GM21529 (cell line): ENCODE measurements around the gene RAC2.

Experiments
- ATAC-seq: cut with Tn5 transposase; IDR thresholded peaks from one replicate; pipeline ENCODE4 v1.9.1; 2021; ENCODE audit not compliant: unreplicated experiment

The RAC2 gene

DNA sequence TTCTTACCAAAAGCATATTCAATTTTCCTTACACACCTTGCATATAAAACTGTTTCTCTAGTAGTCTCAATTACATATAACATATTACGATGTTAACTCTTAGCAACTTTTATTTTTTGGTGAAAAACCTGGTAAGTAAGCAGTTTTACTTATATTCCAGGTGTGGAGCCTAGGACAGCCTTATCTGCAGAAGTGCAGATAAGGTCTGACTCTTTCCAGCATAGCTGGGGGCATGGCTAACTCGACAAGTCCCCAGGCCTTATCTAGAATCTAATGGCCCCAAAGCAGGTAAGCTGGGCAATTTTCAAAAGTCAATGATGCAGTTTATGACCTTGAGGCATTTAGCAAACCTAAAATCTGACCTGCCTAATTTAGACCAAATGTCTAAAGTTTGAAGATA lies 51.9 kb downstream of the RAC2 start:
- no peak for ATAC-seq

DNA sequence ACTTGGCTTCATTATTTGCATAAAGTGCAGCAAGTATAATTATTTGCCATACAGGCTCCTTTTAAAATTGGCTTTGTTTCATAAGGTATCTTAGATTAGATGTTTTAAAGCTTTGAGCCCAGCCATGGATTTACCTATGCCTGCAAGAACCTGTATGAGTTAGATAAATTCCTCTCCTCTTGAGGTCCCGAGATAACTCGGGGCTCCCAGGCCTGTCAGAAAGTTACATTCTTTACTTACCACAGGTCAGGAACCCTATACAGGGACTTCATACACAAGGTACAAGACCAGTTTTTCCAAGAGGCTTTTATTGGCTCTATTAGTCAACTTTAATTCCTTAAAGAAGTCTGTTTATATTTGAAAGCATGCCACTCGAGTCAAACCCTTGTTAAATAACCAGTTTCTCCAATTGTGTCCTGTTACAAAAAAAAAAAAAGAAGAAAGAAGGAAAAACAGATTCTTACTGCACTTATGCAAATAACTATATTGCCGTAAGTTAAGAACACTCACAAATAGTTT lies 53.7 kb downstream of the RAC2 start:
- no peak for ATAC-seq

GRCh38 chr22:37188901-37189466 lies 55.1 kb downstream of the RAC2 start:
- no peak for ATAC-seq

DNA sequence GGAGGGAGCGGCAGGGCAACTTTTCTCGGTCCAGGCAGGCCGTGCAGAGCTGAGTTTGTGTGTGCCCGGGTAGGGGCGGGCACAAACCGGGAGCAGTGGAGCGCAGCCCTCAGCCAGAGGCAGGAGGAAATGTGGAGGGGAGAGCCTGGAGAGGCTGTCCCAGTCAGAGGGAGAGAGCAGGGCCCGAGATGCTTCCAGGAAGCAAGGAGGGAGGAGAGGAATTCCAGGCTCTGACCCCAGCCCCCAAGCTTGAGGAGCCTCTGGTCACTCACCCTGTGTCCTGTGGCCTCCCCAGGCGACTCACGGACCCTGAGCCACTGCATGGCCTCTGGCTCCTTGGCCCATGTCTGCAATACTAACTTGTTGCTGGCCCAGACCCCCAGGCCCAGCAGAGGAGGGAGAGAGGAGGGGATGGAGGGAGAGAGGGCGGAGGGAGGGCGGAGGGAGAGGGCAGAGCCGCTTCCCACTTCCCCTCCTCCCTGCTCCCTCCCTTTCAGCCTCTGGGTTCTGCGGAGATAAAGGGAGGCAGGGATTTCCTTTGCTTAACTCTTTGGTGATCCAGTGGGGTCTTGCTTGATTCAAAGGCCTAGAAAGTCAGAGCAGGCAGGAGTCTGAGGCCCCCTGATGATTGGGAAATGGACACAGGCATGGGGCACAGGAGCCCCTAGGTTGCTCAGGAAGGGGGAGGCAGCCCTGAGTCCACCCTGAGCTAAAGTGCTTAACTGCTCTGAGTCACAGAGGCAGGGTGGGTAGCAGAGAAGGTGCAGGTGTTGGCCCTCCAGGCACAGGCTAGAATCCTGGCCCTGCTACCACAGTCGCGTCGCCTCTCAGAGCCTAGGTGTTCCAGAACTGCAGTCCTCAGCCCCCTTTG lies 55.9 kb downstream of the RAC2 start, which contains the start of gene C1QTNF6:
C1QTNF6 (minus strand) TSS at position 357 of the 871 bp plus-strand sequence; CDS start at position 323, 34 bp downstream.
- no peak for ATAC-seq

GRCh38 chr22:37187552-37187890 lies 56.5 kb downstream of the RAC2 start:
- ATAC-seq = no peak

DNA sequence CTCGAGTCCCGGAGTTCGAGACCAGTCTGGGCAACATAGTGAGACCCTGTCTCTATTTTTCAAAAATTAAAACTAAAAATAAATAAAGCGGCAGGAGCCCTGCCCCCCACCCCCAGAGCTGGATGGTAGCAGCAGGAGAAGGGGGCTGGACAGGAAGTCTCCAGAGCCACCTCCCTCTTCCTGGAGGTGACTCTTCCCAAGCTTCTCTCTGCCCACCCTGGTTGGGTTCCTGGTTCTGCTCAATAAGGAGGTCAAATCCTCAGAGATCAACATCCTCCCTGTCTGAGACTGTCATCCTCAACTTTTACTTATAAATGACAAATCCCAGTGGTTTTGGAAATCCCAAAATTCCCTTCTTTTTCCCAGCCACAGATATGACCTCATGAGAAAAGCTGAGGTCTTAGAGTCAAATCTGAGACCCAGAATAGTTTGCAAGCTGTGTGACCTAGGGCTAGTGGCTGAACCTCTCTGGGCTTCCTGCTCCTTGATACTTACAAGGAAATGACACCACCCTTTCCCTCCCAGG lies 57.0 kb downstream of the RAC2 start:
- ATAC-seq = no peak

DNA sequence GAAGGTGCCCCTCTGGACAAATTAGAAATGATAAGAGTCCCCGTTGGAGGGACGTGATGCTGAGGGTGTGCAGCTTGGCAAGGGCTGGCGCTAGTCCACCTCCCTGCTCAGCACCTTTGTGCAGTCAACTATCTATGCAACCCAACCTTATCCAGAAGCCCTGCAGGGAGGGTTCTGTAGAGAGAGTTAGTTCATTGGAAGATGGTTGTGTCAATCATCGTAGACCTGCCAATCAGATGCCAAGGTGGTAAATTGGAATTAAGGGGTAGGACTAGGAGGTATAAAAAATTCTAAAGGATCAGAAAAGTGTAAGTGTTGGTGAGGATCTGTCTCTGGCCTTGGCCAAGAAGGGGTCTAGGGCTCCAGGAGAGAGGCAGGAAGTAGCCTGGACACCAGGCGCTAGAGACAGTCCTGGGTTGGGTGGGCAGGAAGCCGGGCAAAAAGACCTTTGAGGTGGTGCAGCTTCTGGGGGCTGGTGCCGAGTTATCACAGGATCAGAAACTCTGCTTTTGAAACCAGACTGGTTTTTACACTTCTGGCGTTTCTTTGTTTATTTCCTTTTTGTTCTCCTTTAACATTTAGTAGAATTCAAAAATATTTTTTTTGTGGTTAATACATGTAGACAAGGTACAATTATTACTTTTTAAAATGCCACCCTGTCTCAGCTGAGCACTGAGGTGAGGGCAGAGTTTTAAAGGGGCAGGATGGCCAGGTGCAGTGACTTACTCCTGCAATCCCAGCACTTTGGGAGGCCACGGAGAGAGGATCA lies 57.7 kb downstream of the RAC2 start:
- no peak for ATAC-seq

- ATAC-seq = no peak
These were observed 58.3 kb downstream of the RAC2 start for GRCh38 chr22:37185646-37186227.

GRCh38 chr22:37184816-37185541 lies 59.1 kb downstream of the RAC2 start:
- no peak for ATAC-seq

DNA sequence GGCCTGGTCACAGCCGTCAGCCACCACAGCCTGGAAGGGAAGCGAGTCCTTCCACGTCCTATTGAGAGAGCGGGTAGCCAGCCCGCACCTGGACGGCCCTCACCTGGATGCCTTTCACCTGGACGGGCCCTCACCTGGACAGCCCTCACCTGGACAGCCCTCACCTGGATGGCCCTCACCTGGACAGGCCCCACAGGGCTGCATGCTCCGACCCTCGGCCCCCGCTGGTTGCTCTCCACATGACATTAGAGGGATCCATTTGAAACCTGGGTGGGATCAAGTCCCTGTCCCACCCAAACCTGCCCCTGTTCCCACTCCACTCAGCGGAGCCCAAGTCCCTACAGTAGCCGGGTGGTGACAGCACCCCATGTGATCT lies 59.7 kb downstream of the RAC2 start:
- ATAC-seq = no peak

GRCh38 chr22:37183432-37184379 lies 60.4 kb downstream of the RAC2 start:
- no peak for ATAC-seq

DNA sequence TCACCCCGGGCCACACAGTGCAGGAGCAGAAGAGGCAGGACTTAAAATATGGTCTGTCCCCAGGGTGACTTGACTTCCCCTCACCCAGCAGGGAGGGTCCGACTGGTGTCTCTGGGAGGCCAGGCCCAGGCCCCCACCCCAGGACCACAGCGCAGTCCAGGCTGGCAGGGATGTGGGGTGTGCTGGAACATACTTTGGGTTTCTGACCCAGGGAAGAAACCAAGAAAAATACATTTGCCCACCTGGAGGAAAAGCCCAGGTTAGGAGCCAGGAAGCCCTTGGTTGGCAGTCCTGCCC lies 61.2 kb downstream of the RAC2 start:
- no peak for ATAC-seq

- no peak for ATAC-seq
These were observed 61.7 kb downstream of the RAC2 start for GRCh38 chr22:37182101-37182948.

GRCh38 chr22:37181681-37182080 lies 62.4 kb downstream of the RAC2 start:
- no peak for ATAC-seq

GRCh38 chr22:37180531-37181231 lies 63.4 kb downstream of the RAC2 start:
- no peak for ATAC-seq

DNA sequence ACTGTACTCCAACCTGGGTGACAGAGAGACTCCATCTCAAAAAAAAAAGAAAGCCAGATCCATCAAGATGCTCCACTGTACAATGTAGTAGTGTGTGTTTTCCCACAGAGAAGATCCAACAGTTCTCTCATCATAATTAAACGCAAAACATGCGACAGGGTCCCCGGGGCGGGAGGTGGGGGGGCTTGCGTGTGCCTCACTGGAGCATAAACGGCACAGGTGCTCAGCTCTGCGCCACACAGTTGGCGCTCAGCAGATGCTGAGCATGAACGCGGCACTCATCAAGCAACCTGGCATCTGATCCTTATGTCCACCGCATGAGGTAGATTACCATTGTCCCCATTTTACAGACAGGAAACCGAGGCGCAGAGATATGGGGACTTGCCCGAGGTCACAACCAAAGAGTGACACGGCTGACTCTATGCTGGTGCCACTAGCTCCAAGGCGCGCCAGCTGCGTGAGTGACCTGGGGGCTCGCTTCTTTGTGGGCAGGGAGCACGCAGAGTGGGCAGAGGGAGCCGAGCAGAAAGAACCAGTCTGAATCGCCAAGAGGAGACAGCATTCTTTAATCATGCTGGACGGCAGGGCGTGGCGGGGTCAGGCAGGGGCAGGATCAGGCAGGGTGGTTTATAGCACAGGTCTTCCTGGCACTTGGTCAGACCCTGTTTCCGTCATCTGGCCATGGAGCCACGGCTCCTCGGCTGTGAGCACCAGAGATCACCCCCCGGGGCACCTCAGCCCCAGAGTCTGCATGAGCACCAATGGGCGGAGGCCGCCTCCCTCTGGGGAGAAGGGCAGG lies 64.2 kb downstream of the RAC2 start:
- ATAC-seq = no peak

GRCh38 chr22:37179126-37179470 lies 65.0 kb downstream of the RAC2 start:
- no peak for ATAC-seq
